Loucy (cell line): Measurements from ENCODE around the gene FAM90A1.
"Not testable (repeated sequence)": the region's sequence is repeated elsewhere in the genome, so short reads cannot be mapped to it uniquely, and the experiment has no call there.

Experiments
- EZH2phosphoT487 ChIP-seq: fragments of 200-600 bp; IDR thresholded peaks from 2 replicates; pipeline ENCODE4 v1.6.1; 2018; ENCODE audit warnings: antibody characterized with exemption, mild to moderate bottlenecking, moderate library complexity, borderline replicate concordance
- TF ChIP-seq, protein P1 (sequence below): fragments of 200-600 bp; sonication (generic); conservative IDR thresholded peaks from 2 replicates; pipeline ENCODE4 v1.5.1; 2014; ENCODE audit warnings: mild to moderate bottlenecking, antibody characterized with exemption, low read length

DNA sequence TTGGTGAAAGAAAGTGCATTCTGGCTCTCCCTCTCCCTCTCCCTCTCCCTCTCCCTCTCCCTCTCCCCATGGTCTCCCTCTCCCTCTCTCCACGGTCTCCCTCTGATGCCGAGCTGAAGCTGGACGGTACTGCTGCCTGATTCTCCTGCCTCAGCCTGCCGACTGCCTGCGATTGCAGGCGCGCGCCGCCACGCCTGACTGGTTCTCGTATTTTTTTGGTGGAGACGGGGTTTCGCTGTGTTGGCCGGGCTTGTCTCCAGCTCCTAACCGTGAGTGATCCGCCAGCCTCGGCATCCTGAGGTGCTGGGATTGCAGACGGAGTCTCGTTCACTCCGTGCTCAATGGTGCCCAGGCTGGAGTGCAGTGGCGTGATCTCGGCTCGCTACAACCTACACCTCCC lies 44.1 kb downstream of the FAM90A1 start:
- TF ChIP-seq, protein P1, sequence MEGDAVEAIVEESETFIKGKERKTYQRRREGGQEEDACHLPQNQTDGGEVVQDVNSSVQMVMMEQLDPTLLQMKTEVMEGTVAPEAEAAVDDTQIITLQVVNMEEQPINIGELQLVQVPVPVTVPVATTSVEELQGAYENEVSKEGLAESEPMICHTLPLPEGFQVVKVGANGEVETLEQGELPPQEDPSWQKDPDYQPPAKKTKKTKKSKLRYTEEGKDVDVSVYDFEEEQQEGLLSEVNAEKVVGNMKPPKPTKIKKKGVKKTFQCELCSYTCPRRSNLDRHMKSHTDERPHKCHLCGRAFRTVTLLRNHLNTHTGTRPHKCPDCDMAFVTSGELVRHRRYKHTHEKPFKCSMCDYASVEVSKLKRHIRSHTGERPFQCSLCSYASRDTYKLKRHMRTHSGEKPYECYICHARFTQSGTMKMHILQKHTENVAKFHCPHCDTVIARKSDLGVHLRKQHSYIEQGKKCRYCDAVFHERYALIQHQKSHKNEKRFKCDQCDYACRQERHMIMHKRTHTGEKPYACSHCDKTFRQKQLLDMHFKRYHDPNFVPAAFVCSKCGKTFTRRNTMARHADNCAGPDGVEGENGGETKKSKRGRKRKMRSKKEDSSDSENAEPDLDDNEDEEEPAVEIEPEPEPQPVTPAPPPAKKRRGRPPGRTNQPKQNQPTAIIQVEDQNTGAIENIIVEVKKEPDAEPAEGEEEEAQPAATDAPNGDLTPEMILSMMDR = not testable (repeated sequence)
- TF ChIP-seq EZH2phosphoT487 = not testable (repeated sequence)
